ENCODE measurements around the gene GAREM1. TPM values are rescaled to one million over a fixed set of nuclear protein-coding genes. Genes with fewer than 3 reads are reported as not detected.
"Not testable (repeated sequence)": the region's sequence is repeated elsewhere in the genome, so short reads cannot be mapped to it uniquely, and the experiment has no call there.

Gene GAREM1
- total RNA-seq, 1 donor from 2014 or later = 9.0 TPM

DNA sequence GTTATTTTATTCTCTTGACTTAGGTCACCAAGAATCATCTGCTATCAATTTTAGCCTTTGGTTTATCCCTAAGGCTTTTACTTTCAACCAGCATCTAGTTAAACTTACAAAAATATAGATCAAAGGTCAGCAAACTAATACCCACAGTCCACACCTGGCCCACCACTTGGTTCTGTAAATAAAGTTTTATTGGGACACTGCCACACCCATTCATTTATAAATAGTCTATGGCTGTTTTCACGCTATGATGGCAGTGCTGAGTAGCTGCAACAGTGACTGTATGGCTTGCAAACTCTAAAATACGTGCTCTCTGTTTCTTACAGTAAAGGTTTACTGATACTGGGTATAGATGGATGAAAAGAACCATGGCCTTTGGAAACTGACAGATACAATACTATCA lies 173.8 kb downstream of the GAREM1 start:
- H3K4me3 ChIP-seq (ENCODE audit: insufficient read depth, low read depth, low read length) = no peak overlapping the region
- H3K36me3 ChIP-seq (ENCODE audit: insufficient read depth, low read length) = no peaks in the 10 kb centered on the region
- H3K4me2 ChIP-seq (ENCODE audit: low read length) = no peak overlapping the region
- DNase-seq (ENCODE audit: low read depth) = no peak
- no peaks in the 10 kb centered on the region for H3K27me3 Mint-ChIP-seq (ENCODE audit: low read depth, unreplicated experiment)
- H3K27me3 ChIP-seq (ENCODE audit: insufficient read depth, low read length) = no peaks in the 10 kb centered on the region
- H3K36me3 Mint-ChIP-seq (ENCODE audit: low read depth, unreplicated experiment) = no peaks in the 10 kb centered on the region
- H3K4me1 ChIP-seq (ENCODE audit: insufficient read depth, low read length) = peaks cover 6% of the 10 kb centered on the region
- H3K4me3 Mint-ChIP-seq (ENCODE audit: unreplicated experiment) = no peak overlapping the region
- no peak overlapping the region for H3K9ac ChIP-seq (ENCODE audit: low read length)
- H2AFZ ChIP-seq (ENCODE audit: low read depth, low read length) = no peak overlapping the region
- H3K4me1 Mint-ChIP-seq (ENCODE audit: low read depth, unreplicated experiment) = no peaks in the 10 kb centered on the region
- TF ChIP-seq EZH2 (IDR thresholded peaks at IDR 0.05; ENCODE audit: insufficient read depth, low read length) = no peak
- TF ChIP-seq, protein P1, sequence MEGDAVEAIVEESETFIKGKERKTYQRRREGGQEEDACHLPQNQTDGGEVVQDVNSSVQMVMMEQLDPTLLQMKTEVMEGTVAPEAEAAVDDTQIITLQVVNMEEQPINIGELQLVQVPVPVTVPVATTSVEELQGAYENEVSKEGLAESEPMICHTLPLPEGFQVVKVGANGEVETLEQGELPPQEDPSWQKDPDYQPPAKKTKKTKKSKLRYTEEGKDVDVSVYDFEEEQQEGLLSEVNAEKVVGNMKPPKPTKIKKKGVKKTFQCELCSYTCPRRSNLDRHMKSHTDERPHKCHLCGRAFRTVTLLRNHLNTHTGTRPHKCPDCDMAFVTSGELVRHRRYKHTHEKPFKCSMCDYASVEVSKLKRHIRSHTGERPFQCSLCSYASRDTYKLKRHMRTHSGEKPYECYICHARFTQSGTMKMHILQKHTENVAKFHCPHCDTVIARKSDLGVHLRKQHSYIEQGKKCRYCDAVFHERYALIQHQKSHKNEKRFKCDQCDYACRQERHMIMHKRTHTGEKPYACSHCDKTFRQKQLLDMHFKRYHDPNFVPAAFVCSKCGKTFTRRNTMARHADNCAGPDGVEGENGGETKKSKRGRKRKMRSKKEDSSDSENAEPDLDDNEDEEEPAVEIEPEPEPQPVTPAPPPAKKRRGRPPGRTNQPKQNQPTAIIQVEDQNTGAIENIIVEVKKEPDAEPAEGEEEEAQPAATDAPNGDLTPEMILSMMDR (IDR thresholded peaks at IDR 0.05; ENCODE audit: insufficient read depth, low read depth, low read length) = no peak
- H3K9me3 Mint-ChIP-seq (ENCODE audit: unreplicated experiment) = no peaks in the 10 kb centered on the region
- no peak overlapping the region for H3K27ac ChIP-seq (ENCODE audit: low read depth, low read length)
- no peak overlapping the region for H3K27ac Mint-ChIP-seq (ENCODE audit: unreplicated experiment)
- no peaks in the 10 kb centered on the region for H3K9me3 ChIP-seq (ENCODE audit: insufficient read depth, low read depth, low read length)
- no peaks in the 10 kb centered on the region for H3K79me2 ChIP-seq (ENCODE audit: insufficient read depth, low read length)
- no peaks in the 10 kb centered on the region for H4K20me1 ChIP-seq (ENCODE audit: insufficient read depth, low read length)
- FAIRE-seq = no peak

DNA sequence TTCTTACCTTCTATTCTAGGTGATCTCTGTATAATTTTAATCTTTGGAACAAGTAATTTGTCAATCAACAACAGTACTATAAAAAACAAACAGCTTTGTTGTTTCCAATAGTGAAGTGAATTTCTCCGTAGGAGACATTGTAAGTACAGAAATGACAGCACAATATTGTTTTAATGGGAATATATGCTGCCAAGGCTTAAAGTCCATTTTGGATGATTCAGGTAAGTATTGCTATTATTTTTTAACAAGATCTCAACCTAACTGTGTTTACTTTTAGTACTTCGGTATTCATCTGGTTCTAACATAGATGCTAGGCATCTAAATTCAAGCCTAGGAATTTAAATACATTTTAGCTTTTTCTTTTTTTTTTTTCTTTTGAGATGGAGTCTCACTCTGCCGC lies 175.1 kb downstream of the GAREM1 start:
- H3K9ac ChIP-seq (ENCODE audit: low read length) = no peak overlapping the region
- TF ChIP-seq, protein P1 (IDR thresholded peaks at IDR 0.05; ENCODE audit: insufficient read depth, low read depth, low read length) = no peak
- no peak for TF ChIP-seq EZH2 (IDR thresholded peaks at IDR 0.05; ENCODE audit: insufficient read depth, low read length)
- H3K27ac ChIP-seq (ENCODE audit: low read depth, low read length) = no peak overlapping the region
- Mint-ChIP-seq H3K27me3 (ENCODE audit: low read depth, unreplicated experiment) (no peaks in the 10 kb centered on the region), H3K4me1 (ENCODE audit: low read depth, unreplicated experiment) (no peaks in the 10 kb centered on the region), H3K27ac (ENCODE audit: unreplicated experiment) (no peak overlapping the region), H3K9me3 (ENCODE audit: unreplicated experiment) (no peaks in the 10 kb centered on the region), H3K36me3 (ENCODE audit: low read depth, unreplicated experiment) (no peaks in the 10 kb centered on the region), H3K4me3 (ENCODE audit: unreplicated experiment) (no peak overlapping the region)
- H2AFZ ChIP-seq (ENCODE audit: low read depth, low read length) = no peak overlapping the region
- no peaks in the 10 kb centered on the region for H3K4me1 ChIP-seq (ENCODE audit: insufficient read depth, low read length)
- FAIRE-seq (no peak), DNase-seq (ENCODE audit: low read depth) (no peak)
- H3K9me3 ChIP-seq (ENCODE audit: insufficient read depth, low read depth, low read length) = no peaks in the 10 kb centered on the region
- no peaks in the 10 kb centered on the region for H3K36me3 ChIP-seq (ENCODE audit: insufficient read depth, low read length)
- no peaks in the 10 kb centered on the region for H3K79me2 ChIP-seq (ENCODE audit: insufficient read depth, low read length)
- H3K4me2 ChIP-seq (ENCODE audit: low read length) = no peak overlapping the region
- no peaks in the 10 kb centered on the region for H4K20me1 ChIP-seq (ENCODE audit: insufficient read depth, low read length)
- no peaks in the 10 kb centered on the region for H3K27me3 ChIP-seq (ENCODE audit: insufficient read depth, low read length)
- H3K4me3 ChIP-seq (ENCODE audit: insufficient read depth, low read depth, low read length) = no peak overlapping the region

DNA sequence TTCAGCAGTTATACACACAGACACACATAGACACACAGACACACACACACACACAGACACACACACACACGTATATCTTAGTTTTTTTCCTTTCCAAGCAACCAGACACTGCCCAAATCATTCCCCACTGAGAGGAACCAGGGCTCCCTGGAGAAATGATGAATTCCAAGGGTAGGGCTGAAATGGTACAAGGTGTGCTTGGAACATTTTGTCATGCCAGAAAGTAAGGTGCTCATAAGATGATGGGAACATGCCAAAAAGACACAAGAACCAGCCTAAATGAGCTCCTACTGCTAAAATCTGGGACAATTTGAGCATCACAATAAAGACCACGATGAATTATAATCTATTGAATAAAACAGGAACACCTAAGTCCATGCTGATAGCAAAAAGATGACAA lies 177.6 kb downstream of the GAREM1 start:
- H3K9ac ChIP-seq (ENCODE audit: low read length) = no peak overlapping the region
- no peaks in the 10 kb centered on the region for H3K9me3 ChIP-seq (ENCODE audit: insufficient read depth, low read depth, low read length)
- Mint-ChIP-seq H3K4me3 (ENCODE audit: unreplicated experiment) (no peak overlapping the region), H3K27ac (ENCODE audit: unreplicated experiment) (no peak overlapping the region), H3K27me3 (ENCODE audit: low read depth, unreplicated experiment) (no peaks in the 10 kb centered on the region), H3K36me3 (ENCODE audit: low read depth, unreplicated experiment) (no peaks in the 10 kb centered on the region), H3K4me1 (ENCODE audit: low read depth, unreplicated experiment) (no peaks in the 10 kb centered on the region), H3K9me3 (ENCODE audit: unreplicated experiment) (no peaks in the 10 kb centered on the region)
- H4K20me1 ChIP-seq (ENCODE audit: insufficient read depth, low read length) = no peaks in the 10 kb centered on the region
- no peak for FAIRE-seq
- H3K4me2 ChIP-seq (ENCODE audit: low read length) = no peak overlapping the region
- no peak for TF ChIP-seq EZH2 (IDR thresholded peaks at IDR 0.05; ENCODE audit: insufficient read depth, low read length)
- TF ChIP-seq, protein P1 (IDR thresholded peaks at IDR 0.05; ENCODE audit: insufficient read depth, low read depth, low read length) = no peak
- H3K79me2 ChIP-seq (ENCODE audit: insufficient read depth, low read length) = no peaks in the 10 kb centered on the region
- H3K27ac ChIP-seq (ENCODE audit: low read depth, low read length) = no peak overlapping the region
- no peak overlapping the region for H2AFZ ChIP-seq (ENCODE audit: low read depth, low read length)
- no peak for DNase-seq (ENCODE audit: low read depth)
- H3K4me3 ChIP-seq (ENCODE audit: insufficient read depth, low read depth, low read length) = no peak overlapping the region
- no peaks in the 10 kb centered on the region for H3K36me3 ChIP-seq (ENCODE audit: insufficient read depth, low read length)
- no peaks in the 10 kb centered on the region for H3K27me3 ChIP-seq (ENCODE audit: insufficient read depth, low read length)
- no peaks in the 10 kb centered on the region for H3K4me1 ChIP-seq (ENCODE audit: insufficient read depth, low read length)

DNA sequence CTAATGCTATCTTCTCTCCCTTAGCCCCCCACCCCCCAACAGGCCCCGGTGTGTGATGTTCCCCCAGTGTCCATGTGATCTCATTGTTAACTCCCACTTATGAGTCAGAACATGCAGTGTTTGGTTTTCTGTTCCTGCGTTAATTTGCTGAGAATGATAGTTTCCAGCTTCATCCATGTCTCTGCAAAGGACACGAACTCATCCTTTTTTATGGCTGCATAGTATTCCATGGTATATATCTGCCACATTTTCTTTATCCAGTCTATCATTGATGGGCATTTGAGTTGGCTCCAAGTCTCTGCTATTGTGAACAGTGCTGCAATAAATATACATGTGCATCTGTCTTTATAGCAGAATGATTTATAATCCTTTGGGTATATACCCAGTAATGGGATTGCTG lies 179.1 kb downstream of the GAREM1 start:
- H3K27ac Mint-ChIP-seq (ENCODE audit: unreplicated experiment); DNase-seq (ENCODE audit: low read depth); H4K20me1 ChIP-seq (ENCODE audit: insufficient read depth, low read length); H3K4me3 ChIP-seq (ENCODE audit: insufficient read depth, low read depth, low read length); H3K27me3 Mint-ChIP-seq (ENCODE audit: low read depth, unreplicated experiment); H3K36me3 Mint-ChIP-seq (ENCODE audit: low read depth, unreplicated experiment); H3K9me3 Mint-ChIP-seq (ENCODE audit: unreplicated experiment); H3K27ac ChIP-seq (ENCODE audit: low read depth, low read length); H3K4me1 Mint-ChIP-seq (ENCODE audit: low read depth, unreplicated experiment); H3K4me2 ChIP-seq (ENCODE audit: low read length); H3K36me3 ChIP-seq (ENCODE audit: insufficient read depth, low read length); H3K9ac ChIP-seq (ENCODE audit: low read length); H3K4me1 ChIP-seq (ENCODE audit: insufficient read depth, low read length); H3K79me2 ChIP-seq (ENCODE audit: insufficient read depth, low read length); FAIRE-seq; H3K4me3 Mint-ChIP-seq (ENCODE audit: unreplicated experiment); H3K27me3 ChIP-seq (ENCODE audit: insufficient read depth, low read length); H3K9me3 ChIP-seq (ENCODE audit: insufficient read depth, low read depth, low read length); H2AFZ ChIP-seq (ENCODE audit: low read depth, low read length): not testable (repeated sequence)

Measured in astrocyte (in vitro differentiated cells and primary cell).